Liver (tissue), 9 donors: ENCODE data around the gene FAH. TPM values are rescaled to one million over a fixed set of nuclear protein-coding genes. Genes with fewer than 3 reads are reported as not detected.
A peak's percentile ranks its signal among the peaks of the same experiment; 100 is the strongest.

Experiments
- DNase-seq: peaks from one replicate; pipeline ENCODE4 v3.0.0-alpha.2; 2017; ENCODE audit warnings: low spot score
- H3K27ac ChIP-seq, 2 donors: one replicate each; pipeline ENCODE4 v1.7.0; 2013; ENCODE audit warnings: inconsistent platforms in 2 of 2, low read length in 2 of 2, control low read depth in 1 of 2, low read depth in 1 of 2, mild to moderate bottlenecking in 1 of 2
- H3K27me3 ChIP-seq, 4 donors: one replicate each; pipeline versions ENCODE4 v1.6.1 to v1.7.0; 2013; ENCODE audit warnings: low read length in 3 of 4, inconsistent platforms in 1 of 4, mild to moderate bottlenecking in 1 of 4, moderate library complexity in 1 of 4; ENCODE audit not compliant: control insufficient read depth in 4 of 4, insufficient read depth in 4 of 4
- H3K36me3 ChIP-seq, 4 donors: one replicate each; pipeline versions ENCODE4 v1.6.1 to v1.7.0; 2013; ENCODE audit warnings: low read length in 3 of 4, mild to moderate bottlenecking in 3 of 4, low read depth in 1 of 4, moderate library complexity in 1 of 4; ENCODE audit not compliant: control insufficient read depth in 4 of 4, insufficient read depth in 3 of 4
- H3K4me1 ChIP-seq, 4 donors: one replicate each; pipeline versions ENCODE4 v1.6.1 to v1.7.0; 2013; ENCODE audit warnings: low read length in 3 of 4, mild to moderate bottlenecking in 3 of 4, moderate library complexity in 1 of 4; ENCODE audit not compliant: control insufficient read depth in 4 of 4, insufficient read depth in 4 of 4
- H3K4me3 ChIP-seq, 3 donors: one replicate each; pipeline versions ENCODE4 v1.6.1 to v1.7.0; 2013; ENCODE audit warnings: low read length in 3 of 3, control low read depth in 1 of 3, low read depth in 1 of 3, mild to moderate bottlenecking in 1 of 3
- H3K9ac ChIP-seq, 2 donors: one replicate each; pipeline ENCODE4 v1.7.0; 2013; ENCODE audit warnings: low read length in 2 of 2, mild to moderate bottlenecking in 2 of 2, moderate library complexity in 2 of 2, control low read depth in 1 of 2, low read depth in 1 of 2
- H3K9me3 ChIP-seq, 4 donors: one replicate each; pipeline versions ENCODE4 v1.6.1 to v1.7.0; 2013; ENCODE audit warnings: low read length in 3 of 4; ENCODE audit not compliant: control insufficient read depth in 4 of 4
- ATF3 ChIP-seq: IDR thresholded peaks from 2 replicates; pipeline ENCODE4 v1.6.1; 2016; ENCODE audit warnings: antibody characterized with exemption
- FOXA1 ChIP-seq: IDR thresholded peaks from 2 replicates; pipeline ENCODE4 v1.6.1; 2016; ENCODE audit warnings: antibody characterized with exemption
- FOXA2 ChIP-seq: IDR thresholded peaks from 2 replicates; pipeline ENCODE4 v1.6.1; 2016; ENCODE audit warnings: antibody characterized with exemption
- HNF4G ChIP-seq: IDR thresholded peaks from 2 replicates; pipeline ENCODE4 v1.6.1; 2016; ENCODE audit warnings: antibody characterized with exemption
- JUND ChIP-seq, 2 donors: IDR thresholded peaks; 2 replicates each; pipeline ENCODE4 v1.6.1; 2016; ENCODE audit warnings: antibody characterized with exemption in 2 of 2
- MAX ChIP-seq: IDR thresholded peaks from 2 replicates; pipeline ENCODE4 v1.6.1; 2016; ENCODE audit warnings: antibody characterized with exemption
- NR2F2 ChIP-seq: IDR thresholded peaks from 2 replicates; pipeline ENCODE4 v1.6.1; 2016; ENCODE audit warnings: antibody characterized with exemption
- RAD21 ChIP-seq, 2 donors: IDR thresholded peaks; 2 replicates each; pipeline ENCODE4 v1.6.1; 2016; ENCODE audit warnings: antibody characterized with exemption in 2 of 2, mild to moderate bottlenecking in 2 of 2
- REST ChIP-seq: IDR thresholded peaks from 2 replicates; pipeline ENCODE4 v1.6.1; 2016; ENCODE audit warnings: antibody characterized with exemption, mild to moderate bottlenecking
- RXRA ChIP-seq, 2 donors: IDR thresholded peaks; 2 replicates each; pipeline ENCODE4 v1.6.1; 2017 to 2018; ENCODE audit warnings: antibody characterized with exemption in 2 of 2, mild to moderate bottlenecking in 1 of 2
- SP1 ChIP-seq: IDR thresholded peaks from 2 replicates; pipeline ENCODE4 v1.6.1; 2018; ENCODE audit warnings: antibody characterized with exemption, mild to moderate bottlenecking
- TAF1 ChIP-seq: conservative IDR thresholded peaks from 2 replicates; pipeline ENCODE4 v1.6.1; 2016; ENCODE audit warnings: antibody characterized with exemption, mild to moderate bottlenecking
- YY1 ChIP-seq: IDR thresholded peaks from 2 replicates; pipeline ENCODE4 v1.6.1; 2016; ENCODE audit warnings: antibody characterized with exemption, mild to moderate bottlenecking
- ZBTB33 ChIP-seq: IDR thresholded peaks from 2 replicates; pipeline ENCODE4 v1.6.1; 2016; ENCODE audit warnings: antibody characterized with exemption
- WGBS: extraction: QIAGEN DNeasy Blood & Tissue Kit; methylation state at CpG from one replicate; pipeline ENCODE4 v1.1.7; 2013; 5-methylcytosine and 5-hydroxymethylcytosine counted together
- polyA plus RNA-seq, 2 donors: library from polyadenylated mRNA; stranded (reverse) in 1 of 2; unstranded in 1 of 2; fragments of 200-250 nt in 1 of 2; fragments of >200 nt in 1 of 2; fragmentation: Nextera tagmentation in 1 of 2; extraction: Ambion mirVana in 1 of 2; gene quantifications; one replicate each; pipeline versions ENCODE4 v1.2.1 to v1.2.3, GENCODE V29; 2013 to 2015
- total RNA-seq, 2 donors: library from RNA; depleted of rRNA; stranded (reverse); fragments of >200 nt; gene quantifications; one replicate each; pipeline ENCODE4 v1.2.3, GENCODE V29; 2014
- donor health status: healthy.
- donor health status: healthy.
- donor health status: healthy.
- donor health status: healthy.
- donor health status: healthy.

The FAH gene
- total and polyA plus RNA-seq, 4 donors, result 42.1 to 226 (median 186) TPM

- TF ChIP-seq REST, result no peak
- no peak for TF ChIP-seq RAD21 (IDR thresholded peaks at IDR 0.05)
- no peak for TF ChIP-seq FOXA1
- TF ChIP-seq RXRA (IDR thresholded peaks at IDR 0.05), result no peak
- TF ChIP-seq NR2F2, result no peak
- no peak for TF ChIP-seq FOXA2
- no peak for TF ChIP-seq ATF3
- TF ChIP-seq HNF4G, result no peak
Observed at GRCh38 chr15:80151576-80151975, 1.2 kb upstream of the FAH start (continued).

- Histone ChIP-seq H3K27me3 (no peaks in the 10 kb centered on the region), H3K9ac (peak overlapping the region; percentile 20 to 99), H3K27ac (peak overlapping the region; percentile 85 to 89), H3K9me3 (no peaks in the 10 kb centered on the region), H3K36me3 (no peaks in the 10 kb centered on the region), H3K4me1 (peaks cover 17 to 58% (median 48%) of the 10 kb centered on the region in 4 donors), H3K4me3 (peak overlapping the region; percentile 47 to 64 (median 61))
- 2% methylated on average over 40 of the region's 41 CpGs for WGBS
- peak; percentile 100 for DNase-seq
- peak in 1 of 2 donors; percentile 6 for TF ChIP-seq RAD21 (IDR thresholded peaks at IDR 0.05)
- TF ChIP-seq REST, result peak; percentile 18
- TF ChIP-seq MAX, result peak; percentile 14
- TF ChIP-seq FOXA1, result no peak
- no peak for TF ChIP-seq YY1
- no peak for TF ChIP-seq SP1
Observed at GRCh38 chr15:80152180-80152895, 461 bp upstream of the FAH start.

GRCh38 chr15:80153900-80154299 lies 1.1 kb downstream of the FAH start:
- H3K27me3 ChIP-seq, result no peaks in the 10 kb centered on the region
- no peak for DNase-seq
- H3K36me3 ChIP-seq, result peaks cover 0 to 3% (median 0%) of the 10 kb centered on the region in 4 donors
- peak overlapping the region; percentile 68 to 93 for H3K27ac ChIP-seq
- 28% methylated on average over 4 of the region's 4 CpGs for WGBS
- H3K4me3 ChIP-seq, result peak overlapping the region; percentile 29 to 93 (median 61)
- H3K4me1 ChIP-seq, result peaks cover 19 to 68% (median 53%) of the 10 kb centered on the region in 4 donors
- no peaks in the 10 kb centered on the region for H3K9me3 ChIP-seq
- peak overlapping the region; percentile 1 to 84 for H3K9ac ChIP-seq
- TF ChIP-seq FOXA2 (no peak), HNF4G (no peak), ZBTB33 (no peak), REST (no peak), RAD21 (IDR thresholded peaks at IDR 0.05) (no peak), TAF1 (no peak), ATF3 (no peak), JUND (IDR thresholded peaks at IDR 0.05) (no peak), NR2F2 (no peak), RXRA (IDR thresholded peaks at IDR 0.05) (no peak), FOXA1 (no peak), MAX (no peak)
